HG02763 (cell line): ENCODE measurements around the gene LSM14B.
"Not testable (repeated sequence)": the region's sequence is repeated elsewhere in the genome, so short reads cannot be mapped to it uniquely, and the experiment has no call there.

Experiments
- ATAC-seq: cut with Tn5 transposase; IDR thresholded peaks from one replicate; pipeline ENCODE4 v1.9.1; 2021; ENCODE audit warnings: mild to moderate bottlenecking, moderate library complexity; ENCODE audit not compliant: unreplicated experiment

LSM14B gene

DNA sequence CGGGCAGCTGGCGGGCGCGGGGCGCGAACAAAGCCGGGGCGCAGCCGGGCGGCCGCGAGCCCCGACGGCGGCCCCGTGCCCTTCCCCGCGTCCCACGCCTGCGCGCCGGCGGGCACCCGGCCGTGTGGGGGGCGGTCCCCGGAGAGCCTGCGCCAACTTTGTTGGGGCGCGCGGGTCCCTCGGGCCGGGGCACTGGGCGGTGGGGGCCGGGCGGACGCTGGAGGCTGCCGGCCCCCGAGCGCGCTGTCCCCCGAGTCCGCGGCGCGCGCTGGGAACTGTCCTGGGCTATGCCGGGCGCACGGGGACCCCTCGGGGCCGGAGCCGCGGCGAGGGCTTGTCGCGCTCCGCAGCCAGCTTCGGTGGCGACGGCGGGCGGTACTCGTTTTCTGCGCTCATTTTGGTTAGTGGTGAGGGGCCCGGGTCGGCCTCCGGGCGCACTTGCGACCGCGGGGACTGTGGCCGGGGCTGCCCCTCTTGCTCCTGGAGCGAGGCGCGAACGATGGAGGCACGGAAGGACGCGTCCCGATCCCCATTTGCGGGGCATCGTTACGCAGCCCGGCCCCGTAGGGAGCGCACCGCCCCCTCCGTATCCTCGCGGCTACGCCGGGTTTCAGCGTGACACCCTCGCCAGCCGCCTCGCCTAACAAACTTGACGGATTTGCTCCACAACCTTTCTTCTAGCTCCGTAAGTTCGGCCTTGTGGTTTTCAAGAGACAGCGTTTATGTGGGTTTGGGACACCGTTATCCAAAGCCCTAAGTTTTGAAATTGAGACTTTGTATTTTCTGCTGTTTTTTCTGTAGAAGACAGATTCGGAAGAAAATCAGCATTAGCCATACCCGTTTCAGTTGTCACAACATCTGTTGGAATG, 21.9 kb downstream of the LSM14B start:
- peak; percentile 19 for ATAC-seq

DNA sequence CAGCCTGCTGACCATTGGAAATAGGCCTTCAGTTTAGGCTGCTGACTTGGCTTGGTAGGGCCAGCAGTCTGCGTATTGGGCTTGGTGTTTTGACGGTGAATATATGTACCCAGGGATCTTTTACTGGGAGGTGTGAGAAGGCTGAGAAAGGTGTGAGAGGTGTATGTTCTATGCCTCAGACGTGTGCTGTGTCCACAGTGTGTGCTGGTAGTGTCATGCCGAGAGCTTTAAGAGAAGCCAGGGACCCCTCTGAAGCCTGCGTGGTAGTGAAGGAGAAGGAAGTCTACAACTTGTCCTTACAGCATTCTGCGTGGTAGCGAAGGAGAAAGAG, 23.4 kb downstream of the LSM14B start:
- no peak for ATAC-seq

DNA sequence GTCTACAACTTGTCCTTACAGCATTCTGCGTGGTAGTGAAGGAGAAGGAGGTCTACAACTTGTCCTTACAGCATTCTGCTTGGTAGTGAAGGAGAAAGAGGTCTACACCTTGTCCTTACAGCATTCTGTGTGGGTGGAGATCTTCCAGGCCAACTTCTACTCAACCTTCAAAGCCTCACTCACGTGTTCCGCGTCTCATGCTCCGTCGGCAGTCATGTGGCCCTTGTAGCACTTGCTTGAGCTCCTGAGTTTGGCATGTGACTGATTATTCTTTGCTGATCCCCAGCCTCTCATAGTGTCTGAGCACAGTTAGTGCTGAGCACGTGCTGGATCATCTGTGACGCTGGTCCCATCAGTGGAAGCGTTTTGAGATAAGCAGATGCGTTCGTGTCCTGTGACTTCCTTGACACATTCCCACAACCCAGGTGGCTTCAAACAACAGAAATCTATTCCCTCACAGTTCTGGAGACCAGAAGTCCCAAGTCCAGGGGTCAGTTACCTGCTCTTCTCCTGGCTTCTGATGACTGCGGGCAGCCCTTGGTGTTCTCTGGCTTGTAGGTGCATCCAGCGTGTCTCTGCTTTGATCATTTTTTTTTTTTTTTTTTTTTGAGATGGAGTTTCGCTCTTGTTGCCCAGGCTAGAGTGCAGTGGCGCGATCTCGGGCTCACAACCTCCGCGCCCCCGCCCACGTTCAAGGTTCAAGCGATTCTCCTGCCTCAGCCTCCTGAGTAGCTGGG, 23.9 kb downstream of the LSM14B start:
- ATAC-seq = no peak

DNA sequence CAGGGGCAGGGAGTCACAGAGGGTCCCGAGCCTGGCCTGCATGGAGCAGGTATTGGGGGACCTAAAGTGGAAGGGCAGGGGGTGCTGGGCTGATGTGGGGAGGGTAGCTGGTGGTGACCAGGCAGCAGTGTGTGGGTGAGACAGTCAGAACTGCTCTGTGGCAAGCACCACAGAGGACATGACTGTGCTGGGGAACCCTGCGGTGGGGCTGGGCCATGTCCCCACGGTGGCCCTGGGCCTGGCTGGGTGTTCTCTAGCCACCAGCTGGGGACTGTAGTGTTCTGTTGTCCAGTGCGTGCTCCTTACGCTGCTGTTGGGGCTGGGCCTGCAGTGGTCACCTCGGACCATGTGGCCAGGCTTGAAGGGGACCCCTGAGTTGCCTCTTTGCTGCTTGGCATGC, 24.9 kb downstream of the LSM14B start:
- ATAC-seq = no peak

DNA sequence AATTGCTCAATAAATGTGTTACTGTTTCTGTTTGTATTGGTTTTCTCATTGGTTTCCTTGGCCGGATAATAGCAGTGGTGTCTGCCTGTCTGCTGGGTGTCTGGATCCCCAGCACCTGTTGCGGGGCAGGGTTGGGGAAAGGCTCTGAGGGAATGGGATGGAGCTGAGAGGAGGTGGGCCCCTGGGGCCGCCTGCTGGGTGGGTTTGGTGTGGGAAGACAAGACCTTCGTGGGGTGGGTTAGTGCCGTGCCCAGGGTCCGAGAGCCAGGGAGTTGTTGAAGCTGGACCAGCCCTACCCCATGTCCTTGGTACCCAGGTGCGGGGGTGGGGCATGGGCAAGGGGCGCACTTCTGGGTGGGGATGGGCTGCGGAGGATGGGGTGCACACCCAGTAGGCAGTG, 25.3 kb downstream of the LSM14B start:
- ATAC-seq = no peak

DNA sequence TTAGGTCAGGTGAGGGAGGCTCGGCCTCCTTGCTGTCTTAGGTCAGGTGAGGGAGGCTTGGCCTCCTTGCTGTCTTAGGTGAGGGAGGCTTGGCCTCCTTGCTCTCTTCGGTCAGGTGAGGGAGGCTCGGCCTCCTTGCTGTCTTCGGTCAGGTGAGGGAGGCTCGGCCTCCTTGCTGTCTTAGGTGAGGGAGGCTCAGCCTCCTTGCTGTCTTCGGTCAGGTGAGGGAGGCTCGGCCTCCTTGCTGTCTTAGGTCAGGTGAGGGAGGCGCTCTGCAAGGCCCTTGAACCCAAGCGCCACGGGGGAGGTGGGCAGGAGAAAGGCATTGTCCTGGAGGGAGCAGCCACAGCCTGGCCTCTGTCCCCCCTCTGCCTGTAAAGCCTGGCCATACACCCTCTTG, 26.1 kb downstream of the LSM14B start:
- not testable (repeated sequence) for ATAC-seq

DNA sequence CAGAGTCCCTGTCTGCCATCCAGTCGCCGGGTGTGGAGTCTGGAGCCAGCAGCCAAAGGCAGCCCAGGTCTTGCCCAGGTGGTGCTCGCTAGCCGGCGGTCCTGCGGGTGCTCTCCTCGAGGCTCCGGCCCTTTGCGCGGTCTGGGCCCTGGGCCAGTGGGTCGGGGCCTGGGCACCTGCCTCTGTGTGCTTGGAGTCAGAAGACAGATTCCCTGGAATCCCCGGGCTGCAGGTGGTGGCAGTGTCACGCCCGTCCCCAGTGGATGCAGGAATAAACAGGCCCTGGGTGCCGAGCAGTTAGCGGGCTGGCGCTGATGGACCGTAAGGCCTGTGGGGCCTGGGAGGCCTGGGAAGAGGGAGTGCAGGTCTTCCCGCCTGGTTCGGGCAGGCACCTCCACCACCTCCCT, 26.6 kb downstream of the LSM14B start:
- ATAC-seq = no peak

DNA sequence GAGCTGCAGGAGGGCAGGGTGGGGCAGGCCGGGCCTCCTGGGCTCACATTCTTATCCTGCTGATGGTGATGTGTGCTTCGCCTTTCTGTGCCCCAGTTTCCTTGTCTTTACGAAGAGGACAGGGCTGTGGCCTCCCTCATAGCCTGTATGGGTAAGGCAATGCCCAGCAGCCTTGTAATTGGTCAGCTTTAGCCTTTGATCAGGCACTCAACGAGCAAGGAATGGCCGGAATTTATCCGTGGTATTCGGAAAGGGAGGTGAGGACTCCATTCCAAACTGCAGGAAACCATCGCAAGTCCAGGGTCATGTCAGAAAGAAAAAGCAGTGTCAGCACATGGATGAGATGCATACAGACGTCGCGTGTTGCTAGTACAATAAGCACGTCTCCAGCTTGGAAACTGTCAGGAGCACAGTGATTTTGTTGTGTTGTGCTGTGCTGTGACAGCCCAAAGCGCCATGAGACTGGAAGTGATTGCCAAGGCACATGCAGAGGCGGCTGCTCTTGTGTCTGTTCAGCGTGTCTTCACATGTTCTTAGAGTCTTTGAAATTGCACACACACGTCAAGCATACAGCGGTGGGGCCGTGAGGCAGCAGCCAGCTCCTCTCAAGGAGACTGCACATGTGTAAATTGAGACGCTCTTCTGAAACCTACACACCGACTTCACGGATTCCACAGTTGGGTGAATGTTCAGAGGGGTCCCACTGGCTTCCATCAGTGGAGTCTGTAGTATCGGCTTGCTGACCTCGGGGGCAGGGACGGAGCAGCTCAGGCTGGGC, 27.4 kb downstream of the LSM14B start:
- ATAC-seq = no peak

DNA sequence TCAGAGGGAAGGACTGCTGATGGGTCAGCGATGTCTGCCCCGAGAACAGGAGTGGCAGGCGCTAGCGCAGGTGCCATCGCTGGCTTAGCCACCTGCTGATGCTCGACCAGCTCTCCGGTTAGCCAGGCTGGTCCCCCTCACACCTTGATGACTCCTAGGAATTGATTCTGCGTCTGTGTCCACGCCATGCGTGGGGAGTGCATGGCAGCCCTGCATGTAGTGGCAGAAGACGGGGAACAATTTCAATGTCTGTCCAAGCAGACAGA, 28.0 kb downstream of the LSM14B start:
- ATAC-seq = no peak

DNA sequence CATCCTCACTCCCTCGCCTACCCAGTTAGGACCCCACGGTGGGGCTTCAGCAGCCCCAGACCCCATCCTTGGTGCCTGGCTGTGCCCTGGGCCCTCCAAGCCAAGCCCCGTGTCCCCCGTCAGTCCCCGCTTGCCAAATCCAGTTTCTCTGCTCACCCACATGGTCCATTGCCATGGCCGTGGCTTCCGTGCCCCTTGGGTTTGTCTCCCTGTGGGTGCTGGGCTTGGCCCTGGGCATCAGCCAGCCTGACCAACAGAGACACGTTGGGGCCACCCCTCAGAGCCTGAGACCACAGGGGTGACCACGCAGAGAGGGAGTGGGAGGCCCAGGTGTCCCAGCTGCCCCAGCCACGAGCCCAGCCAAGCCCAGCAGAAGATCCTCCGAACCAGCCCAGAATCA, 28.9 kb downstream of the LSM14B start:
- ATAC-seq = no peak

DNA sequence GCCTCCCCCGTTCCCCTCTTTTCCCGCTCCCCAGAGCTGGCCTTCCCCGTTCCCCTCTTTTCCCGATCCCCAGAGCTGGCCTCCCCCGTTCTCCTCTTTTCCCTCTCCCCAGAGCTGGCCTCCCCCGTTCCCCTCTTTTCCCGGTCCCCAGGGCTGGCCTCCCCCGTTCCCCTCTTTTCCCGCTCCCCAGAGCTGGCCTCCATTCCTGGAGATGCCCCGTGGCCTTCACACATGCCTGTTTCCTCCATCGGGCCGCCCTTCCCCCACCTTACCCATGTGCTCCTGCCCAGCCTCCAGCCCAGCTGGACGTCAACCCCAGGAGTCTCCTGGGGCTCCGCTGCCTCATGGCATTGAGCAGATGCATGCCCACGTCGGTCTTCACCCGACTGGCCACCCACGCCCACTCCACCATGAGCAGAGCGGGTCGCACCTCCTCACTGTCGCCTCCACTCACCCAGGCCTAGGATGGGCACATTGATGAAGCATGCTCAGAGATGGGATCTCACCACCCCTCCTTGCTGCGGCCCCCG, 29.6 kb downstream of the LSM14B start:
- no peak for ATAC-seq

DNA sequence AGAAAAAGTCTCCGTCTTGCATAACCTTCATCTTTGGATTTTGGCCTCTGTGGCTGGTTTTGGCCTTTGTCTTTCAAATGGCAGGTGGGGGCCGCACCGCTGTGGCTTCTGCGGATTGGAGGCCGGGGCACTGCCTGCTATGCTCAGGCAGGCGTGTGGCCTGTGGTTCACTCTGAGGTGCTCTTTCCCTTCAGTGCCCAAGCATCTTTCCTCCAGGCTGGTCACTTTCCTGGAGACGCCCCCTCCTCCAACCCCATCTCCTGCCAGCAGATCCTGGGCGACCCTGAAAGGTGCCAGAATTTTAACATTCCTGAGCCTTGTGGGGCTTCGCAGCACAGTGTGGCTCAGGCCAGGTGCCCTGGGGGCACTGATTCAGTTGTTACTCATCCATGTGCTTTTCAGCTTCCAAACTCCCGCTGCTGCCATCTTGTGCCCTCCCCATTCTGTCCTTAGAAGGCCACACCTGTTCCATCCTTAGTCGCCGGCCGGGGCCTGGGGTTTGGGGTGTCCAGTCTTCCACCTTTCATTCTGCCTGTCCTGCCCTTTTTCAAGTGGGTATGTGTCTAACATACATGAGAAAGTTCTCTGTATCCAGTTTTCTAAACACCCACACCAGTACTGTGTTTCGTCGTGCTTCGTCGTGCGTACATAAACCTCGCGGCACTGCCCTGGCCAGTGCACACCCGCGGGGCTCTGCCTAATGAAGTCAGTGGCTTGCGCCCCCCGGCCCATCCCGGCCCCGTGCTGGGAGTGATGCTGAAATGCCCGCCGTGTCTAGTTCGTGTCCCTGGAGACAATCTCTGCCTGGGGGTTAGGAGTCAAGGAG, 33.4 kb downstream of the LSM14B start:
- no peak for ATAC-seq

DNA sequence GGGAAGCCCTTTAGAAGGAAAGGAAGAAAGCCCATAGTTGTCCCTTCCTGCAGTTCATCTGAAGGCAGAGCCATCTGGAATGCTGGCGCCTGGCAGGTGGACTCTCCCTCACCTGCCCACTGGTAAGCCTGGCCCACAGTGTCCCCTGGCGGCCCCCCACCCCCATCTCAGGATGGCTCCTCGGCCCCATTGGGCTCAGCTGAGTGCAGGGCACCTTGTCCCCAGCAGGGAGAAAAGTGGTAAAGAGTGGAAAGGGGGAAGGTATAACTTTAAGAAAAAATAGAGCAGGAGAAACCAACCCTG, 33.9 kb downstream of the LSM14B start:
- ATAC-seq = no peak

DNA sequence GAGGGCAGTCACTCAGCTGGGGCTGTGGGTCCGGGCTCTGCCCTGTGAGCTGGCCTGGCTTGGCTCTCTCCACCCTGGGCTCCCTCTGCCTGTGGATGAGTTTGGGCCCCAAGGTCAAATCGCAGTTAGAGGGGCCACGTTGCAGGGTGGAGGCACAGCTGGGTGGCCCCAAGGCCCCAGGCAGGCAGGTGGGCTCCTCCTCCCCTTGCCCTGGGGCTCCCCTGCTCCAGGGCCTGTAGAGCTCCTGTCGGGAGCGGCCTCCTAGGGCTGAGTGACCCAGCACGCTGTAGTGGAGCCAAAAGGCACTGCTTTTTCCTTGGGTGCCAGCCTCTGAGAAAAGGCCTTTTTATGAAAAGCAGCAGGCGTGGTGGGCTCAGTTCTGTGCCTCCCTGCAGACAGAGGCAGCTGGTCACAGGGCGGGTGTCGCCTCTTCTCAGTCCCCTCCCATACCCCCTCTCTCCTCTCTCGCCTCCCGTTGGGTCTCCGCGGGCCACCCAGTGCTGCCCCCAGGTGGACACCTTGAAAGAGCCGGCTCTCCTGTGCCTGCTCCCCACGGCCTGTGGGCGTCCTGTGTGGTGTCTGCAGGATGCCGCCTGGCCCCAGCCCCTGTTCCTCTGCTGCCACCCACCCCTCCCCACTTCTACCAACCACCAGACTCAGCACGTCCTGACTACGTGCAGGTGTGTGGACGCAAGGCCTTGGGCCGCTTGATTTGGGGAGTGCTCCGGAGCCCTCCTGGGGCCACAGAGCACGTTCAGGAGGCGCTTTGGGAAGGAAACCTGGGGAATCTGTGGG, 34.5 kb downstream of the LSM14B start:
- no peak for ATAC-seq

DNA sequence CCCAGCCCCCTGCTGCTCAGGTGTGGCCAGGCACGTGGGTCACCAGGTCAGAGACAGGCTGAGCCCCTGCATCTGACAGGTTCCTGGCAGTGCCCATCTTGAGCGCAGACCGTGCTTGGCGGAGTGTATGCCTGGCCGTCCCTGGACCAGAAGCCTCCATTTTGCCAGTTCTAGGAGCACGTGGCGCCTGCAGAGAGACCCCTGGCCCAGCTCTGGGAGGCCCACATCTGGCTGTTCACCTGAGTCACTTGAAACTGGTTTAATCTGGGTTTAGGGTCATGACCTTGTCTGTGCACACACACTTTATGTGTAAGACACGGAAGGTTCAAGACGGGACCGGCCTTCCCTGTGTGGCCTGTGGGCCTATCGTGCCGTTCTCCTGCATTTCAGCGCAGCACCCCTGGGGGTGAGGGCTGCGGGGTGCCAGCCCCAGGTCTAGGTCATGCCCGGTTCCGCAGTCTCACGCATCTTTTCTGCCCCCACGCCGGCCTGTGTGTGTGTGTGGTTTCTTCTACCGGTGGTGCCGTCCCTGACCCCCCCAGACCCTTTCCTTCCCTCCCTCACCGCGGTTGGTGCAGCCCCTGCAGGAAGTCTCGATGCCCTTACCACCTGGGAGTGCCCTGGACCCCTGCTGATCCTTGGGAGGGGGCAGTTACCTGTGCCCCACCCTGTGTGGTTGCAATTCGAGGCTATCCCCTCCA, 35.3 kb downstream of the LSM14B start:
- ATAC-seq = no peak

DNA sequence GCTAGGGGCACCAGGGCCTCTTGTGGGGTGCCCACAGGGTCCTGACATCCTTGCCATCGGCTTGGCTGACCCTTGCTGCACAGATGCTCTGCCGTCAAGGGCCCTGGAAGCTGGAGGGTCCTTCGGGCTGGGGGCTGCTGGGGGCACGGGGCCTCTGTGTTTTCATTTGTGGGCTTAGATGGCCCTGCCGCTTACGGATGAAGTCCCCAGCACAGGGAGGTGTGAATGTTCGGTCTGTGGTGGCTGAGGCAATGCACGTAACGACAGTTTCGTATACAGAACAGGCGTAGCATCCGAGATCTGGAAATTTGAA, 35.8 kb downstream of the LSM14B start:
- no peak for ATAC-seq

DNA sequence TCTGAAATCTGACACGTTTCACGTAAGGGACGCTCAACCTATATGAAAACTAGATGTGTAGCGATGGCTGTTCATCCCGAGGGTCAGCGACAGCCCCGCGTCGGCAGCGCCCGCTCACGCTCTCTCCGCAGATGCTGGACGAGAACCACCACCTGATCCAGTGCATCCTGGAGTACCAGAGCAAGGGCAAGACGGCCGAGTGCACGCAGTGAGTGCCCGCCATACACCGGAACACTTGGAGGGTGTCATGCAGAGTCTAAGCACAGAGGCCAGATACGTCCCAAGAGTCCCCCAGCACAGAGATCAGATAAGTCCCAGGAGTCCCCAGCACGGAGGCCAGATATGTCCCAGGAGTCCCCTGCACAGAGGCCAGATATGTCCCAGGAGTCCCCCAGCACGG, 36.3 kb downstream of the LSM14B start:
- ATAC-seq = no peak

DNA sequence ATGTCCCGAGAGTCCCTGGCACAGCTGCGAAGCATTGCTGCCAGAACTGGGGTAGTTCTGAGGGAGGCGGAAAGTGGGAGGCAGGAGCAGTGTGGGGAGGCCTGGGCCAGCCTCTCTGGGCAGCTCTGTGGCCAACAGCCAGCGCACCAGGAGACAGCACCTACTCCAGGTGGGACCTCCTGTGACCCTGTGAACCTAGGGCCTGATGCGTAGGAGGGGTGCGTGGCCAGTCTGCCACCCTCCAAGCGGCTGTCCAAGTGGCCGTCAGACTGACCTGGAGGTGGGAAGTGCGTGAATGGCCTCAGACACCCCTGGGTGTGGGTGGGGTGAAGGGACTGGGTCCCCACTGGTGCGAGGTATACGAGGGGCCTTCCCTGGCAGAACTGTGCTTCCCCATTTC, 36.8 kb downstream of the LSM14B start:
- ATAC-seq = no peak

DNA sequence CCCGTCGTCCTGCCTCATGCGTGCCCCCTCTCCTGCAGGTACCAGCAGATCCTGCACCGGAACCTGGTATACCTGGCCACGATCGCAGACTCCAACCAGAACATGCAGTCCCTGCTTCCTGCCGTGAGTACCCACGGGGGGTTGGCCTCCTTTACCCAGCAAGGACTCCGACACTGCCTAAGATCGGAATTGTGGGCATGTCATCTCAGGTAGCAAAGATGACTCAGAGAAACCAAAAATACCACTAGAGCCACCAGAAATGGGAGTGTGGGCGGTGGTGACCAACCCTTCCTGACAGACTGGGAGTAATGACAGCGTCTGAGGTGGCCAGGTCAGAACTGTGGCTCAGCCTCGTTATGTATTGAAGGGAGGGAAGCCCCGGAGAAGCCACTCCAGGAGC, 37.6 kb downstream of the LSM14B start:
- peak; percentile 56 for ATAC-seq

DNA sequence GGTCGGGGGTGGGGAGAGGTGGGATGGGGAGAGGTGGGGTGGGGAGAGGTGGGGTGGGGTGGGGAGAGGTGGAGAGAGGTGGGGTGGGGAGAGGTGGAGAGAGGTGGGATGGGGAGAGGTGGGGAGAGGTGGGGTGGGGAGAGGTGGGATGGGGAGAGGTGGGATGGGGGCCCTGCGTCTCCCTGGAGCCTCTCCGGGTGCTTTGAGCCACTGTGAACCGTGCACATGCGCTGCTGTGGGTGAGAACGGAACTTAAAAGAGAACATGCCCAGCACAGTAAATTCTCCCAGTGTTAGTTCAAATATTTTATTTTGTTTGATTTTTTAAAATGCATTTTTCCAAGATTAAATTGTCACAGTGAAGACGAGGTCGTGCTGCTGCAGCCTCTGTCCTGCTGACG, 38.0 kb downstream of the LSM14B start:
- no peak for ATAC-seq
